Measurements from ENCODE around the gene GALNT7. TPM values are rescaled to one million over a fixed set of nuclear protein-coding genes. Genes with fewer than 3 reads are reported as not detected.
A peak's percentile ranks its signal among the peaks of the same experiment; 100 is the strongest.

GALNT7 gene
- total RNA-seq, 1 donor = 19.6 TPM

DNA sequence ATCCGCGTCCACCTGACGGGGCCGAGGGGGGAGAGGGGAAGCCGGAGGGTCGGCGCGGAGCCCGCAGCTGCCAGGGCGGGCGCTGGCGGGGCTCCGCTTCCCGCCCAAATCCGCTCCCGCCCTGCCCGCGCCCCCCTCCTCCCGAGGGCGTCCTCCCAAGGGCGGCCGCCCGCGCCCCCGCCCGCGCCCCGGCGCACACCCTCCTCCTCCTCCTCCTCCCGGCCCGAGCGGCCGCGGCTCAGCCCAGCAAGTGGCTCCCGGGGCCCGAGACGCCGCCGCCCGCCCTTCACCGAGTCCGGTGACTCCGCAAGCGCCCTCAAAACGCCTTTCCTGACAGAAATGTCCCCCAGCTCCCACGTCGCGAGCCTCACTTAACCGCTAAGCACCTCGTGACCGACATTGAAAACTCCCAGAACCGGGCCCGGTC, 165.1 kb downstream of the GALNT7 start:
- peak overlapping the region; percentile 94 for H3K4me3 ChIP-seq (ENCODE audit: low read depth, low read length)
- no peak for DNase-seq (ENCODE audit: low read depth)
- TF ChIP-seq, protein P1, sequence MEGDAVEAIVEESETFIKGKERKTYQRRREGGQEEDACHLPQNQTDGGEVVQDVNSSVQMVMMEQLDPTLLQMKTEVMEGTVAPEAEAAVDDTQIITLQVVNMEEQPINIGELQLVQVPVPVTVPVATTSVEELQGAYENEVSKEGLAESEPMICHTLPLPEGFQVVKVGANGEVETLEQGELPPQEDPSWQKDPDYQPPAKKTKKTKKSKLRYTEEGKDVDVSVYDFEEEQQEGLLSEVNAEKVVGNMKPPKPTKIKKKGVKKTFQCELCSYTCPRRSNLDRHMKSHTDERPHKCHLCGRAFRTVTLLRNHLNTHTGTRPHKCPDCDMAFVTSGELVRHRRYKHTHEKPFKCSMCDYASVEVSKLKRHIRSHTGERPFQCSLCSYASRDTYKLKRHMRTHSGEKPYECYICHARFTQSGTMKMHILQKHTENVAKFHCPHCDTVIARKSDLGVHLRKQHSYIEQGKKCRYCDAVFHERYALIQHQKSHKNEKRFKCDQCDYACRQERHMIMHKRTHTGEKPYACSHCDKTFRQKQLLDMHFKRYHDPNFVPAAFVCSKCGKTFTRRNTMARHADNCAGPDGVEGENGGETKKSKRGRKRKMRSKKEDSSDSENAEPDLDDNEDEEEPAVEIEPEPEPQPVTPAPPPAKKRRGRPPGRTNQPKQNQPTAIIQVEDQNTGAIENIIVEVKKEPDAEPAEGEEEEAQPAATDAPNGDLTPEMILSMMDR (IDR thresholded peaks at IDR 0.05; ENCODE audit: insufficient read depth, low read length) = no peak

DNA sequence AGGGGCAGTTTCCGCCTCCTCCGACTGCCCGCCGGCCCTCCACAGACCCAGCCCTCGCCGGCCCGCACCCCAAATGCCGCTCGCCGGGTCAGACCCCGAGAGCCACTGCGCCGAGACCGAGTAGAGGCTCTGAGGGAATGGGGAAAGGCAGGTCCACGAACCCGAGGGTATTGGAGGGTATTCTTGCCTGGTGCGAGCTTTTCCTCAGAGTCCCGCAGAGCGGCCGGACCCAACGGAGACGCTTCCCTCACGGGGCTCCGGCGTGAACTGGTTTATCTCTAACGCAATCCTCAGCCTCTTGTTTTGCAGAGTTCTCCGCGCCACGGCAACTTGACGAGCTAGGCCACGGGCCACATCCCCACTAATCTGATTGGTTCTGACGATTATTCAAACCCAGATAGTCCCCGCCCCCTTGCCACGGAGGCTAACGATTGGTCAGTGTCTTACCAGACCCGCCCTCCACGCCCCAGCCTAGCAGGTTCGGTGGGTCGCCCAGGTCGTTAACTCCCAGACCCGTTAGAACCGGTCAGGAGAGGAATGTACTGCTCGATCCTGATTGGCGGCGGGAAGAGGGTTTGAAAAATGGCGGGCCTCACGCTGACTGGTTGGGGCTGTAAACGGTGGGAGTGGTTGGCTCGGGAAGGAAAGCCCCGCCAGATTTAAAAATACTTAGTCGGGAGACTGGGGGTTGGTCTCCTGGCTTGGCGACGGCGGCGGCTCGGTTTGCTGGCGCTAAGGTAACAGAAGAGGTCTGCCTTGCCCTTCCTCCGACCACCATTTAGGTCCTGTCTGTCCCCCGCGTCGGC, 165.7 kb downstream of the GALNT7 start, which contains the start of gene HMGB2:
Gene HMGB2 (minus strand): TSS at position 274 of the 806 bp plus-strand sequence. CDS start 709 bp downstream, outside the sequence.
- TF ChIP-seq, protein P1 (IDR thresholded peaks at IDR 0.05; ENCODE audit: insufficient read depth, low read length) = no peak
- peak within 1 kb of the TSS; percentile 94 for H3K4me3 ChIP-seq (ENCODE audit: low read depth, low read length)
- peak; percentile 100 for DNase-seq (ENCODE audit: low read depth)

DNA sequence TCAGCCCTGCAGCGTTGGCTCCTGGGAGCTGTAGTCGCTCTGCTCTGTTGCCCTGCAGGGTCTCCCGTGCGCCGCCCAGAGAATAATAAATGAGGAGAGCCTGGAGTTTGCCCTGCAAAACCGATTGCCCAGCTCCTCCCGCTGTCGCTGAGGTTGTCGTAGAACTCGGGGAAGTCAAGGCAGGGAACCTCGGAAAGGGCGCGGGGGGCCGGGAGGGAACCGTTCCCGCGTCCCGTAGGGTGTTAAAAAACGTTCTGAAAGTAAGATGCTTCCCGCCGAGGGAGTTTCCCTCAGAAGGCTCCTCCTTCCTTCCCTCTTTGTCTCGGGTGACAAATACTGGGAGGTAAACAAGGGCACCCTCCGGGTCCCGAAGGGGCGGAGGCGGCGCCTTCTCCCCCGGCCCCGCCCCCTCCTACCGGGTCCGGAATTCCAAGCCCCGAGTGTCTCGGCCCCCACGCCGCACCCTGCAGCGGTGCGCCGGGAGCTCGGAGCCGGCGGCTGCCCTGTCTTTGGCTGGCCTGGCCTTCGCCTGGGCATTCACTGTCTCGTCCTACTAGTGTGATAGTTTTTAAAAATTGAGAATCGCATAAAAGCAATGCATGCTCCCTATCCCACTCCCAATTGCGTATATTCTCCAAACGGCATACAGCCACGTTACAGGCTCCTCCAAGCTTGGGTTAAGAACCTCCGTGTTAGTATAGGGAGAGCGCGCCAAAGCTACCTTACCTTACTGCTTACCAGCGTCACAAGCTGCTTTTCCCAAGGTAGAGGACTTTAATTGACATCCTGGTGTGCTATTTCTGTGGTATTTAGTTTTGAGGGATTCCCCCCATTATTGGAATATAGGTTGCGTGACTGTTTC, 166.5 kb downstream of the GALNT7 start:
- peak; percentile 67 for DNase-seq (ENCODE audit: low read depth)
- TF ChIP-seq, protein P1 (IDR thresholded peaks at IDR 0.05; ENCODE audit: insufficient read depth, low read length) = no peak
- peak overlapping the region; percentile 85 for H3K4me3 ChIP-seq (ENCODE audit: low read depth, low read length)

DNA sequence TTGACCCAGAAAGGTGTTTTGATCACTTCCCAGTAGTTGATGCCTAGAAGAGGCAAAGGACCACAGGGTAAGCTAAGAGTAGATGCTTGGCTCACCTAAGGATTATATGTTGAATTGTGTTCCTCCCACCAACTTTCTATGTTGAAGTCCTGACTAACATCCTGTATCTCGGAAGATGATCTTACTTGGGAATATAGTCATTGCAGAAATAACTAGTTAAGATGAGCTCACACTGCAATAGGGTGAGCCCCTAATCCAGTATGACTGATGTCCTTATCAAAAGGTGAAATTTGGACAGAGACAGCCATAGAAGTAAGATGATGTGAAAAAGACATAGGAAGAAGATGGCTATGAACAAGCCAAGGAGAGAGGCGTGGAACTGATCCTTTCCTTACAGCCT, 168.9 kb downstream of the GALNT7 start:
- no peak overlapping the region for H3K4me3 ChIP-seq (ENCODE audit: low read depth, low read length)
- TF ChIP-seq, protein P1 (IDR thresholded peaks at IDR 0.05; ENCODE audit: insufficient read depth, low read length) = no peak
- DNase-seq (ENCODE audit: low read depth) = no peak

DNA sequence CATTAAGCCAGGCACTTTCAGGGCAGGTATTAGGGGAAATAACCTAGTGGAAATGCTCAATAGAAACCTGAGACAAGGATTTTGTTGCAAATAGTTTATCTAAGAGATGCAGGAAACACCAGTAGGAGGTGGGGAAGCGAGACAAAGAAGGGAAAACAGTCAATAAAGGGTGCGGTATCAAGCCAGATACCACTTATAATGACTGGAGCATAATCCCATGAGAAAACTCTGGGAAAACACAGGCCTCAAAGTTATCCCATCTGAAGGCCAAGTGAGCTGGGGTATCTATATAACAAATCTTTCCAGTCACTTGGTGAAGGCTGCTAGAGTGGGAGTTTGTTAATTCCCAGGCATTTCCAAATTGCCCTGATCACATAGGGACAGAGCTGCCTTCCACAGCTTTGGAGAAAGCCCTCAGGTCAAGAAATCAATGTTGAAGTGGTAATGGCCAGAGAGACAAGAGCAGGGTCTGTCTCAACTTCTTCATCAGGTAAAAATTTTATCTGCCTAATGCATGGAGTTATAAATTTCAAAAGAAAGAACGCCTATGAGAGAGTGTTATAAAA, 175.3 kb downstream of the GALNT7 start:
- no peak for DNase-seq (ENCODE audit: low read depth)
- TF ChIP-seq, protein P1 (IDR thresholded peaks at IDR 0.05; ENCODE audit: insufficient read depth, low read length) = no peak
- H3K4me3 ChIP-seq (ENCODE audit: low read depth, low read length) = no peak overlapping the region

DNA sequence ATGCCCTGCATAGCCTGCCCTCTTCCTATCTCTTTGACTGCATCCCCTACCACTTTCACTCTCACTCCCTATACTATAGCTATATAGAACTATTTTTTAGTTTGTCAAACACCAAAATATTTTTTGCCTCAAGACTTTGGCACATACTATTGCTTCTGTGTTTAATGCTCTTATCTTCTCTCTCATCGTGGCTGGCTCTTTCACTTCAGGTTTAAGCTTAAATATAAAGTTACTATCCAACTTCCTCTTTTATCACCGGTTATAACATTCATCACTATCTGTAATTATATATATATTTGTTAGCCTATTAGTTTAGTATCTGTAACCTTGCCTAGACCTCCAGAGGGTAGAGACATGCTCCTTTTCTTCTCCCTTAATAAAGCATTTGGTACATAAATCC, 177.0 kb downstream of the GALNT7 start:
- H3K4me3 ChIP-seq (ENCODE audit: low read depth, low read length) = no peak overlapping the region

More for the DNA sequence above, 177.0 kb downstream of the GALNT7 start:
- TF ChIP-seq, protein P1 (IDR thresholded peaks at IDR 0.05; ENCODE audit: insufficient read depth, low read length) = no peak
- DNase-seq (ENCODE audit: low read depth) = no peak

Measured in fibroblast of the aortic adventitia (primary cell).